Prostate gland (tissue), 2 donors: ENCODE data around the gene FXR1. TPM values are rescaled to one million over a fixed set of nuclear protein-coding genes. Genes with fewer than 3 reads are reported as not detected.

Experiments used
- DNase-seq: peaks from one replicate; pipeline ENCODE4 v3.0.0-alpha.2; 2019; ENCODE audit warnings: low spot score
- H3K27ac ChIP-seq, 2 donors: fragments of 200-600 bp; sonication (generic); 2 replicates each; pipeline ENCODE4 v1.5.1; 2017 to 2019
- H3K27me3 ChIP-seq: fragments of 200-600 bp; sonication (generic); replicated peaks from 2 replicates; pipeline ENCODE4 v1.5.1; 2019; ENCODE audit not compliant: insufficient read depth
- H3K36me3 ChIP-seq, 2 donors: fragments of 200-600 bp; sonication (generic); 1 replicate in 1 of 2; 2 replicates in 1 of 2; pipeline versions ENCODE4 v1.5.1 to v1.8.1; 2017 to 2019
- H3K4me1 ChIP-seq: fragments of 200-600 bp; sonication (generic); replicated peaks from 2 replicates; pipeline ENCODE4 v1.5.1; 2019
- H3K4me3 ChIP-seq, 2 donors: fragments of 200-600 bp; sonication (generic); 2 replicates each; pipeline ENCODE4 v1.5.1; 2017 to 2019
- H3K9me3 ChIP-seq: fragments of 200-600 bp; sonication (generic); 2 replicates; pipeline ENCODE4 v1.5.1; 2017
- POLR2A ChIP-seq: fragments of 450-650 bp; IDR thresholded peaks from one replicate; pipeline ENCODE4 v1.6.1; 2016; ENCODE audit warnings: antibody characterized with exemption, mild to moderate bottlenecking
- POLR2AphosphoS5 ChIP-seq: sonication (generic); formaldehyde crosslinking; IDR thresholded peaks from one replicate; pipeline ENCODE4 v1.6.1; 2017; ENCODE audit warnings: antibody characterized with exemption
- whole genome bisulfite sequencing: methylation state at CpG from one replicate; pipeline ENCODE4 v1.1.5; 2018; 5-methylcytosine and 5-hydroxymethylcytosine counted together
- intact Hi-C: fragments of 100-400 bp; cut with DNase I; formaldehyde crosslinking; loops from one replicate; pipeline ENCODE4 v1.14.2; 2022
- total RNA-seq, 2 donors: library from RNA; depleted of rRNA; stranded (reverse); fragments of >200 nt; gene quantifications; one replicate each; pipeline ENCODE4 v1.1.0, GENCODE V29; 2016
- TF ChIP-seq, protein P1 (sequence below), 4 experiments: fragments of 200-600 bp in 2 of 4; fragments of 450-650 bp in 2 of 4; sonication (generic) in 2 of 4; IDR thresholded peaks; 1 replicate in 3 of 4; 2 replicates in 1 of 4; pipeline ENCODE4 v1.5.1; 2016 to 2019; ENCODE audit warnings: antibody characterized with exemption in 4 of 4, mild to moderate bottlenecking in 2 of 4, moderate library complexity in 2 of 4

The FXR1 gene
- total RNA-seq, 2 donors from 2014 or later, result 80.2 to 114 TPM

DNA sequence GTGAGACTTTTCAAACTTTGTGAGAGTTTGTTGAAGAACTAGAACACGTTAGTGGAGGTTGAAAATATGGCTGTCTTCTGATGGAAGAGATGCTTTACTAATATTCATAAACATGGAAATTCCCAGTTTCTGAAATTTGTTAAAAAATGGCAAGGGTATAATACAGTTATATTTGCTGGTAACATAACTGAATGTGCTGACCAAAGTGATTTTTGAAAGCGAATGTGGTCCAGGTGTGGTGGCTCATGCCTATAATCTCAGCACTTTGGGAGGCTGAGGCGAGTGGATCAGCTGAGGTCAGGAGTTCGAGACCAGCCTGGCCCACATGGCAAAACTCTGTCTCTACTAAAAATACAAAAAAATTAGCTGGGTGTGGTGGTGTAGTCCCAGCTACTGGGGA, 18.1 kb downstream of the FXR1 start:
- no peaks in the 10 kb centered on the region for H3K36me3 ChIP-seq
- no peak overlapping the region for H3K4me3 ChIP-seq
- intact Hi-C loops, result no loop called here
- no peaks in the 10 kb centered on the region for H3K27me3 ChIP-seq
- no peak overlapping the region for H3K27ac ChIP-seq
- H3K9me3 ChIP-seq, result no peaks in the 10 kb centered on the region
- no peak for TF ChIP-seq POLR2AphosphoS5
- TF ChIP-seq, protein P1, sequence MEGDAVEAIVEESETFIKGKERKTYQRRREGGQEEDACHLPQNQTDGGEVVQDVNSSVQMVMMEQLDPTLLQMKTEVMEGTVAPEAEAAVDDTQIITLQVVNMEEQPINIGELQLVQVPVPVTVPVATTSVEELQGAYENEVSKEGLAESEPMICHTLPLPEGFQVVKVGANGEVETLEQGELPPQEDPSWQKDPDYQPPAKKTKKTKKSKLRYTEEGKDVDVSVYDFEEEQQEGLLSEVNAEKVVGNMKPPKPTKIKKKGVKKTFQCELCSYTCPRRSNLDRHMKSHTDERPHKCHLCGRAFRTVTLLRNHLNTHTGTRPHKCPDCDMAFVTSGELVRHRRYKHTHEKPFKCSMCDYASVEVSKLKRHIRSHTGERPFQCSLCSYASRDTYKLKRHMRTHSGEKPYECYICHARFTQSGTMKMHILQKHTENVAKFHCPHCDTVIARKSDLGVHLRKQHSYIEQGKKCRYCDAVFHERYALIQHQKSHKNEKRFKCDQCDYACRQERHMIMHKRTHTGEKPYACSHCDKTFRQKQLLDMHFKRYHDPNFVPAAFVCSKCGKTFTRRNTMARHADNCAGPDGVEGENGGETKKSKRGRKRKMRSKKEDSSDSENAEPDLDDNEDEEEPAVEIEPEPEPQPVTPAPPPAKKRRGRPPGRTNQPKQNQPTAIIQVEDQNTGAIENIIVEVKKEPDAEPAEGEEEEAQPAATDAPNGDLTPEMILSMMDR (IDR thresholded peaks at IDR 0.05), result no peak
- no peak for TF ChIP-seq POLR2A
- 96% methylated on average over 4 of the region's 4 CpGs for WGBS
- no peak for DNase-seq
- H3K4me1 ChIP-seq, result no peaks in the 10 kb centered on the region

DNA sequence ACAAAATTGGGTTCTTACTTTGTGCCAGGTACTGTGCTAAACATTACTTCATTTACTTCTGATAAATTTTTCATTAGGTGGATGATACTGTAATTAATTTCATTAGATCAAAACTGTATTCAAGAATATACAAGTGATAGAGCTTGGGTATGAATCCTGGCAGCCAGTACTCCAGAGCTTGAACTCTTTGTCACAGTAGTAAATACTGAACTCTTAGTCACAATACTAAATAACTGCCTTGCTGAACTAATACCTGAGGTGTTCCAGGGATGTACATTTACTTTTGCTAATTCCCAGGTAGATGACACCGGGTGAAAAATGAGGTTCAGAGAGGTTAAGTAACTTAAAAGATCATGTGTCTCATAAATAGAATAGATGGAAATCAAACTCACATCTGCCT, 20.3 kb downstream of the FXR1 start:
- intact Hi-C loops, result no loop called here
- H3K27ac ChIP-seq, result no peak overlapping the region
- WGBS, result 85% methylated on average over 1 of the region's 1 CpG
- no peaks in the 10 kb centered on the region for H3K27me3 ChIP-seq
- H3K9me3 ChIP-seq, result no peaks in the 10 kb centered on the region
- no peak overlapping the region for H3K4me3 ChIP-seq
- no peaks in the 10 kb centered on the region for H3K4me1 ChIP-seq
- DNase-seq, result no peak
- no peaks in the 10 kb centered on the region for H3K36me3 ChIP-seq
- TF ChIP-seq POLR2AphosphoS5, result no peak

DNA sequence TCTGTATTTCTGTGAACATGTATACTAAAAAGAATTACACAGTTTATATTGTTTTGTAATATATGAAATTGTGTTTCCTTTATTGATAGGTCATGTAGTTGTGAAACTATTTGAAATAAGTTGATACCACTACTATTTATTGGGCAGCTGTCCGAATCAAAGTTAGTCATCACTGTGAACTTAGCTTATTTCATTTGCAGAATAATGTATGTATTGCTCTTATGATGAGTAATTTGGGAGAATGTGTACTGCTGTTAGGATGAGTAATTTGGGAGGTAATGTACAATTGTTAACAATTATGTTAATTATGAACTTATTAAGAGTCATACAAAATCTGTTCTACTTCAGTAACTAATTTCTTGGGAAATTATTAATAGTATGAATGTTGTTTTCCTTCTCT, 22.2 kb downstream of the FXR1 start:
- H3K9me3 ChIP-seq, result no peaks in the 10 kb centered on the region
- TF ChIP-seq, protein P1 (IDR thresholded peaks at IDR 0.05), result no peak
- TF ChIP-seq POLR2A (no peak), POLR2AphosphoS5 (no peak)
- no peaks in the 10 kb centered on the region for H3K36me3 ChIP-seq
- DNase-seq, result no peak
- no peaks in the 10 kb centered on the region for H3K4me1 ChIP-seq
- WGBS, result 88% methylated on average over 1 of the region's 1 CpG
- no peak overlapping the region for H3K27ac ChIP-seq
- no peak overlapping the region for H3K4me3 ChIP-seq
- intact Hi-C loops, result no loop called here
- H3K27me3 ChIP-seq, result no peaks in the 10 kb centered on the region

DNA sequence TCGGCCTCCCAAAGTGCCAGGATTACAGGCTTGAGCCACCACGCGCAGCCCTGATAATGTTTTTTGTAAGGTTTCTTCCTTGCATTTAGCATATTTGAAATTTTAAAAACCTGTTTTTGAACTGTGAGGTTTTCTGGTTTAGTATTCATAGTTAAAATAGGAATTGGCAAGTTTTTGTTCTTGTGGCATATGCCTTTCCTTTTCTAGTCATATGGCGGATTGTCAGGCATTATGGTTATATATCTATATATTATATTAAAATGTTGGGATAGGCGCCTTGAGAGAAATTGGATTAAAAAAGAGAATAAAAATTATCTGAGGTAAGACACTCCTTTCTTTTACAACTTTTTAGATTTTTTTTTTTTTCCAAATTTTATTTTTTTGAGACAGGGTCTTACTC, 28.4 kb downstream of the FXR1 start:
- H3K4me3 ChIP-seq, result no peak overlapping the region
- H3K27me3 ChIP-seq, result no peaks in the 10 kb centered on the region
- no peaks in the 10 kb centered on the region for H3K9me3 ChIP-seq
- no peak for DNase-seq
- no peaks in the 10 kb centered on the region for H3K36me3 ChIP-seq
- no peak overlapping the region for H3K27ac ChIP-seq
- TF ChIP-seq, protein P1 (IDR thresholded peaks at IDR 0.05), result no peak
- no peak for TF ChIP-seq POLR2A
- no peak for TF ChIP-seq POLR2AphosphoS5
- no peaks in the 10 kb centered on the region for H3K4me1 ChIP-seq
- 97% methylated on average over 5 of the region's 5 CpGs for WGBS
- intact Hi-C loops, result no loop called here

DNA sequence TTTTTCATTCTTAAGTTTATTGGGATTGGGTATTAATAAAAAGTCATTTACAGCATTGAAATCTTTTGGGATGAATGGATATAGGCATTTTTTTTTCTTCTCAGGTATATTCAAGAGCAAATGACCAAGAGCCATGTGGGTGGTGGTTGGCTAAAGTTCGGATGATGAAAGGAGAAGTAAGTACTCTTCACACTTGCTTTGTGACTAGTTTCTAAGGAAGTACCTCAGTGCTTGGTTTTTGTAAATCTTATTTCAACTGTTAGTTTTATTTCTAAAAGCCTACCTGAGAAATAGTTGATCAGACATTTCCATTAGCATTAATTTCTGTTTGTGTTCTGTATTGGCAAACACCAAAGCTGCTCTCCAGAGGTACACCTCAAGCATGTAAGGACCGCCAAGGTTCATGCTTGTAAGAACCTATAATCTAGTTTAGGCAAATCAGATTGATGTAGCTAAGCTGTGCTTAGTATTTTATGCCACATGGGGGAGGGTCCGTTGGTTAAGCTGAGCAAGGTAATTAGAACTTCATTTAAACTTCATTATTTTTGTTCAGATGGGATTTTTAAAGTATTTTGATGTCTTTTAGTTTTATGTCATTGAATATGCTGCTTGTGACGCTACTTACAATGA, 35.4 kb downstream of the FXR1 start:
- Histone ChIP-seq H3K4me1 (no peaks in the 10 kb centered on the region), H3K4me3 (no peak overlapping the region), H3K9me3 (no peaks in the 10 kb centered on the region), H3K27me3 (no peaks in the 10 kb centered on the region), H3K27ac (no peak overlapping the region), H3K36me3 (peaks cover 0 to 2% of the 10 kb centered on the region in 2 donors)
- DNase-seq, result no peak
- TF ChIP-seq, protein P1 (IDR thresholded peaks at IDR 0.05), result no peak
- no peak for TF ChIP-seq POLR2A
- no peak for TF ChIP-seq POLR2AphosphoS5
- 78% methylated on average over 4 of the region's 4 CpGs for WGBS
- intact Hi-C loops, result no loop called here
